T-helper 17 cell (primary cell): ENCODE measurements around the gene TMEM9B. TPM values are rescaled to one million over a fixed set of nuclear protein-coding genes. Genes with fewer than 3 reads are reported as not detected.
"Not testable (repeated sequence)": the region's sequence is repeated elsewhere in the genome, so short reads cannot be mapped to it uniquely, and the experiment has no call there.

Source experiments
- ATAC-seq: fragments of 150-1000 bp; cut with Tn5 transposase; 2 replicates; pipeline ENCODE4 v1.10.0; 2021; ENCODE audit warnings: mild to moderate bottlenecking, moderate library complexity
- DNase-seq, 3 donors: peaks; one replicate each; pipeline versions ENCODE4 v3.0.0 to v3.0.0-alpha.2; 2020 to 2021
- H3K9me3 ChIP-seq: one replicate; pipeline ENCODE4 v1.7.0; 2013; ENCODE audit warnings: low read length, mild to moderate bottlenecking; ENCODE audit not compliant: control insufficient read depth, poor library complexity, severe bottlenecking
- H3K27ac Mint-ChIP-seq: one replicate; pipeline ENCODE4 v1.8.0; 2022; ENCODE audit warnings: mild to moderate bottlenecking, moderate library complexity, mixed read lengths
- H3K27me3 Mint-ChIP-seq: one replicate; pipeline ENCODE4 v1.8.0; 2022; ENCODE audit warnings: mixed read lengths
- H3K36me3 Mint-ChIP-seq: one replicate; pipeline ENCODE4 v1.8.0; 2022; ENCODE audit warnings: low read depth, mixed read lengths
- H3K4me1 Mint-ChIP-seq: one replicate; pipeline ENCODE4 v1.8.0; 2022; ENCODE audit warnings: mild to moderate bottlenecking, mixed read lengths
- H3K4me3 Mint-ChIP-seq: one replicate; pipeline ENCODE4 v1.8.0; 2022; ENCODE audit warnings: mild to moderate bottlenecking, moderate library complexity, mixed read lengths
- total RNA-seq, 4 donors: library from RNA in 2 of 4; stranded (reverse) in 2 of 4; gene quantifications; one replicate each; pipeline ENCODE4 v1.2.3 and lab custom pipeline; 2022 to 2026

The TMEM9B gene
- total RNA-seq (10 to 100 TPM; 28.3 to 30.3 TPM), total RNA-seq (lab: John Stamatoyannopoulos, UW) (28.2 to 55.0 reads per million in 2 donors)

DNA sequence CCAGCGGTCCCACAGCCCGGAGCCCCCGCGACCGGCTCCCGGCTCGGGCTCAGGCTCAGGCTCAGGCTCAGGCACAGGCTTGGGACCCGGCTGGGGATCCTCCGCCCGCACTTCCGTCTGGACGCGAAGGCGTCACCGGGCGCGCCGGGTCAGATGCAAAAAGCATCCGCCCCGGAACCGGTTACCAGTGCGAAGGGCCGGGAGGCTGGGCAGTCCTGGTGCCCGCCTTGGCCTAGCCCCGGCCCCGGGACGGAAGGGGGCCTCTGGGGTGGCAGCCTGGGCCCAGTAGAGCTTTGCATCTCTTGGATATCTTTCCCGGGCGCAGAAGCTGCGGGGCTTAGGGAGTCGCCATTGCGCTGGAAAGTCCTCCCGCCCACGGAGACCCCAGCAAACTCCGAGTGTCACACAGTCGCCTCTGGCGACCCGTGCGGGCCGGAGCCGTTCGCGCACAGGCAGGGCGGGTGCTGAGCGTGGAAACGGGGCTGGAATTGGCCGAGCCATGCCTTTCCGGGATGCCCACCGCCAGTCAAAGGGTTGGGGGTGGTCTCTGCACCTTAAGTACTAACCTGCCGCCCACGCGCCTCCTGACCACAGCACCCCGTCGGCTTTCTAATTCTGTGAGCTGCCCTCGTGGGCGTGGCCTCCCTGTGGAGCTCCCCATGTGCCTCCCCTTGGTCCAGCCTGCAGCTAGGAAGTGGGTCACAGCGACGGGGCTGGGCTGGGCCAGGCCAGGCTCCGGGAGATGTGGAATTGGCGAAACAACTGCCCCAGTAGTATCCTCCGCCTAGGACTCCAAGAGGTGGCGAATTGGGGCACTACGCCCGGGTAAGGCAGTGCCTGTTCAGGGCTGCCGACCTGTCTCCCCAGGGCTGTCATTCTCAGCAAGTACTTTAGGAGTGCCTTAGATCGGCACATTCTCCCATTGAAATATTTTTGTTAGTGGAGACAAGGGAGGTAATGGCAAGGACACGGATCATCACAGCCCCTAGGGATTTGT, at the start of gene TMEM9B:
TMEM9B (minus strand) TSS at position 119 of the 997 bp plus-strand sequence. CDS start 129 bp downstream, outside the sequence.
- ATAC-seq: peak; percentile 85

DNA sequence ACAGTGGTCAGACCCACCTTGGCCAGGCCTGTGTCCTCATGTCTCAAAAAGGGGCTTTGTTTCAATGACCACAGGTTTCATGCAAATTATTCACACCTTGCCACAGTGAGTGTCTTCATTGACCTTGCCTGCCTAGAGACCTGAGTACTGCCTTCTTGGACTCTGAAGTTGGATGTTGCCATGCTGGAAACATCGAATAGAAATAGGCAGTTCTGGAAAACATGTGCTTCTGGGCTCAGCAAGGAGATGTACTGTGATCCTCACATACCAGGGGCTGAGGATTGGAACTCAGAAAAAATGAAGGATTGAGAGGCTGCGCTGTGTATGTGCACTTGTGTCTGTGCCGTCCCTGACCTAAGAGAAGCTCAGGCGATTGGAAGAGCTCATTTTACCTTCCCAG, 49.1 kb upstream of the TMEM9B start:
- Mint-ChIP-seq H3K36me3 (no peaks in the 10 kb centered on the region), H3K27me3 (peaks cover 5% of the 10 kb centered on the region), H3K27ac (no peak overlapping the region), H3K4me3 (no peak overlapping the region), H3K4me1 (peaks cover 20% of the 10 kb centered on the region)
- no peak for DNase-seq
- H3K9me3 ChIP-seq: no peaks in the 10 kb centered on the region
- no peak for ATAC-seq

More for the DNA sequence above, at the start of gene TMEM9B:
- H3K4me1 Mint-ChIP-seq: peaks cover 26% of the 10 kb centered on the region
- peak; percentile 57 to 60 (median 57) for DNase-seq
- no peaks in the 10 kb centered on the region for H3K27me3 Mint-ChIP-seq
- H3K27ac Mint-ChIP-seq: peak within 1 kb of the TSS; percentile 100
- H3K4me3 Mint-ChIP-seq: peak within 1 kb of the TSS; percentile 99
- peaks cover 7% of the 10 kb centered on the region for H3K36me3 Mint-ChIP-seq
- H3K9me3 ChIP-seq: no peaks in the 10 kb centered on the region

DNA sequence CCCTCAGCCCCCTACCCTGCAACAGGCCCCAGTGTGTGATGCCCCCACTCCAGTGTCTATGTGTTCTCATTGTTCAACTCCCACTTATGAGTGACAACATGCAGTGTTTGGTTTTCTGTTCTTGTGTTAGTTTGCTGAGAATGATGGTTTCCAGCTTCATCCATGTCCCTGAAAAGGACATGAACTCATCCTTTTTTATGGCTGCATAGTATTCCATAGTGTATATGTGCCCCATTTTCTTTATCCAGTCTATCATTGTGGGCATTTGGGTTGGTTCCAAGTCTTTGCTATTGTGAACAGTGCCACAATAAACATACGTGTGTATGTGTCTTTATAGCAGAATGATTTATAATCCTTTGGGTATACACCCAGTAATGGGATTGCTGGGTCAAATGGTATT, 45.3 kb upstream of the TMEM9B start:
- H3K9me3 ChIP-seq, DNase-seq, H3K36me3 Mint-ChIP-seq, H3K27me3 Mint-ChIP-seq, ATAC-seq, H3K4me3 Mint-ChIP-seq, H3K27ac Mint-ChIP-seq, H3K4me1 Mint-ChIP-seq: not testable (repeated sequence)

DNA sequence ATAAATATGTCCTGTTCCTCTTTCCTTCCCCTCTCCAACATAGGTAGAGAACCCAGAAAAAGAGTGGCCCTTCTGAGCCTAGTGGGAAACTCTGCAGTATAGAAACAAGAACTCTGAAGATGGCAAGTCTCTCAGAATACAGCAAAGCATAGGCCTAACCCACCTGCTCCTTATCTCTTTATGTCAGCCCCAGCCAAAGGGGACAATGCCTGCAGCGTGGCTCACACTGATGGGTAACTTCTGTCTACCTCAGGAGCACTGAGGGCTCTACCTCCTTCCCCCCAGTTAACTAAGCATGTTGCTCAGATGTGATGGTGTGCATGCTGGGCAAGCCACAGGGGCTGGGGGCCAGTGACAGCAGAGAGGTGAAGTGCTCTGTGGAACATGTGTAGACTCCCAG, 44.4 kb upstream of the TMEM9B start:
- ATAC-seq: no peak
- H3K27me3 Mint-ChIP-seq: peaks cover 5% of the 10 kb centered on the region
- H3K27ac Mint-ChIP-seq: peak overlapping the region; percentile 41
- no peak overlapping the region for H3K4me3 Mint-ChIP-seq
- DNase-seq: no peak
- no peaks in the 10 kb centered on the region for H3K36me3 Mint-ChIP-seq
- H3K9me3 ChIP-seq: no peaks in the 10 kb centered on the region
- H3K4me1 Mint-ChIP-seq: peaks cover 8% of the 10 kb centered on the region

DNA sequence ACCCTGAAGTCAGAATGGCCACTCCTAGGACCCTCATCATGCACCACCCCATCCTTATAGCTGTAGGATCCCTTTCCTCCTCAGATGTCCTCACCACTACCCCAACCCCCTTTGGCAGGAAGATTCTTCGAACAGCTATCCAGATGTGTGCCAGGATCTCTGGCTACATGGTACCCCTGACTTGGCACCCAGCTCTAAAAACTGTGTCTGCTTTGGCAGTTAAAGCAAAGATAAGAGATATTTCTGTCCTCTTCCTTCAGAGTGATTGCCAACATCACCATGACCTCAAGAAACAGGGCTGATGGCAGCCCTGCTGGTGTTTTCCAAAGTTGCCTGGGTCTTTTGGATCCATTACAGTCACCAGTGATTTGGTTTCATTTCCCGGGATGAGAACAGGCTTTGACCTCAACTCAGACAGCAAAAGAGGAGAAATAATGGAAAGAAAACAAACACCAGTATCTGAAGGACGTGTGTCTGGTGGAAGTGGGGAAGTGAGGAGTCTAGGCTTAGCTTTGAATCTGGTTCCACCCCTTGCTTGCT, 43.8 kb upstream of the TMEM9B start:
- no peak overlapping the region for H3K4me3 Mint-ChIP-seq
- peaks cover under 1% of the 10 kb centered on the region for H3K27me3 Mint-ChIP-seq
- peak overlapping the region; percentile 41 for H3K27ac Mint-ChIP-seq
- no peak for ATAC-seq
- peaks cover 12% of the 10 kb centered on the region for H3K4me1 Mint-ChIP-seq
- no peaks in the 10 kb centered on the region for H3K36me3 Mint-ChIP-seq
- no peaks in the 10 kb centered on the region for H3K9me3 ChIP-seq
- DNase-seq: no peak

DNA sequence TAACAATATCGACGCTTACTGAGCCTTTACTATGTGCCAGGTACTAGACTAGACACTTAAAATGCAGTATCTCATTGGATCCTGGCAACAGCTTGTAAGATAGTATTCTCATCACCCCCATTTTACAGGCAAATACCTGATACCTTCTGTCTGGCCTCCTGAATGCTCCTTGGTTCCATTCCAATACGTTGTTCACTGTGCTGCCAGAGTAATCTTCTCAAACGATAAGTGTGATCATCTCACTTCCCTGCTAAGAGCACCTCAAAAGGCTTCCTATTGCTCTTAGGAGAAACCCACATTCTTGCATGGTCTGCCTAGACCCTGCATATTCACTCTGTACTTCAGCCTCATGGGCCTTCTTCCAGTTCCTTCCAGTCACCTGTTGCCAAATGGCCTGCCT, 40.8 kb upstream of the TMEM9B start:
- H3K27me3 Mint-ChIP-seq: peaks cover 11% of the 10 kb centered on the region
- H3K27ac Mint-ChIP-seq: peak overlapping the region; percentile 74

DNA sequence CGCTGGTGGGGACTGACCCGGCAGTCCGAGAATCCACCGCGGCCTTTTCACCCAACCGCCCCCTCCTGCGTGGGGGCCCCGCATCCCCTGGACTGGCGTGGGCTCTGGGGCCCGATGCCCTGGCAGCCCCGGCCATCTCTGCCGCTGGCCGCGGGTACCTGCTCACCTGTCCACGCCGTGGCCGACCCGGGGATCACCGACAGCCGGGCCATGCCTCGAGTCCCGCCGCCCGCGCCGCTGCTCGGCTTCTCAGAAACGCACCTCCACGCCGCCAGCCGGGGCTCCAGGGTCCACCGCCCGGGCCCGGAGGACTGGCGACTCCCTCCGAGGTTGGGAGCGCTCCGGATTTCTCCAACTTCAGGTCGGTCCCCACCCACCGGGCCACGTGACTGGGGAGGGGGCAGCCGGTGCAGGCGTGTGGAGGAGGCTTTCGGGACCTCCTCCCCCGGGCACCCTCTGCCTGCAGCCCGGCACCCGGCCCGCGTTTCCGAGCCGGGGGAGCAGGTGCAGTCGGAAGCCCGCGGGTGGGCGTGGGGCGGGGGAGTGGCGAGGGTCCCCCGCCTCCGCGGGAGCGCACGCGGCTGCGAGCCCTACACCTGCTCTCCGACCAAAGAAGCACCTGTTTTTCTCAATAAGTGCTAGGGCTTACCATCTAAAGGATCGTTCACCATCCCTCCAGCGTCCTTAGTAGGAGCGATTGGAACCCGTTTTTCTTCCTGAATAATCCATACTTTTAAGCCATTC, 40.1 kb upstream of the TMEM9B start:
- Mint-ChIP-seq H3K27me3 (peaks cover 18% of the 10 kb centered on the region), H3K4me3 (peak overlapping the region; percentile 79), H3K4me1 (peaks cover 17% of the 10 kb centered on the region), H3K36me3 (peaks cover 3% of the 10 kb centered on the region), H3K27ac (peak overlapping the region; percentile 74)
- peak; percentile 14 for ATAC-seq
- no peaks in the 10 kb centered on the region for H3K9me3 ChIP-seq
- DNase-seq: peak in 2 of 3 donors; percentile 24 to 39

More for the DNA sequence above, 40.8 kb upstream of the TMEM9B start:
- no peaks in the 10 kb centered on the region for H3K9me3 ChIP-seq
- H3K4me3 Mint-ChIP-seq: peak overlapping the region; percentile 79
- no peaks in the 10 kb centered on the region for H3K36me3 Mint-ChIP-seq
- DNase-seq (no peak), ATAC-seq (no peak)
- H3K4me1 Mint-ChIP-seq: peaks cover 15% of the 10 kb centered on the region

DNA sequence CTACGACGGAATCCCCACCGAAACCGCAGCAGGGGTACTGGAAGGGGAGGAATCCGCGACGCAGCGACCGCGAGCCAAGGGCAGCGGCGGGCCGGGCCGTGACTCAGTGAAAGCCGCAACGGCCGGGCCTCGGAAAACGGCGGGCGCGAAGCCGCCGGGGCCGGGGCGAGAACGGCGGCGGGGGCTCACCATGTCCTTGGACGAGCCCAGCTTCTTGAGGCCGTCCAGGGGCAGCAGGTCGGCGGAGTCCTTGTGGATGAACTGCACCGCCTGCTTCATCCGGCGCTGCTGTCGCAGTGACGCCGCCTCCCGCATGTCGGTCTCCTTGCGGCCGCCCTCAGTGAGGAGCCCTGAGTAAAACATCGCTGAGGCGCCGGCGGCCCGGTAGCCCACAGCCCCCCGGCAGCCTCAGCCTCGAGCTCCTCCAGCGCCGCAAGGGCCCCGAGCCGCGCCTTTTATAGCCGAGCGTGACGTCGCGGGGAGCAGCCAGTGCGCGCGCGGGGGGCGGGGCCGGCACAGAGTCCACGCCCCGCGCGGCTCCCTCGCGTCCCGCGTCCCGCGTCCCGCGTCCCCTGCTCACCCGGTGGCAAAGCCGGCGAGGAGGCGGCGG, 39.4 kb upstream of the TMEM9B start, which contains the start of gene NRIP3:
NRIP3 (minus strand) TSS at position 429 of the 610 bp plus-strand sequence; CDS start at position 363, 66 bp downstream.
- ATAC-seq (peak; percentile 92), DNase-seq (peak; percentile 82 to 83 (median 82))
- H3K27me3 Mint-ChIP-seq: peaks cover 24% of the 10 kb centered on the region
- H3K27ac Mint-ChIP-seq: peak within 1 kb of the TSS; percentile 74
- H3K4me3 Mint-ChIP-seq: peak within 1 kb of the TSS; percentile 90
- peaks cover 6% of the 10 kb centered on the region for H3K36me3 Mint-ChIP-seq
- peaks cover 21% of the 10 kb centered on the region for H3K4me1 Mint-ChIP-seq
- no peaks in the 10 kb centered on the region for H3K9me3 ChIP-seq

DNA sequence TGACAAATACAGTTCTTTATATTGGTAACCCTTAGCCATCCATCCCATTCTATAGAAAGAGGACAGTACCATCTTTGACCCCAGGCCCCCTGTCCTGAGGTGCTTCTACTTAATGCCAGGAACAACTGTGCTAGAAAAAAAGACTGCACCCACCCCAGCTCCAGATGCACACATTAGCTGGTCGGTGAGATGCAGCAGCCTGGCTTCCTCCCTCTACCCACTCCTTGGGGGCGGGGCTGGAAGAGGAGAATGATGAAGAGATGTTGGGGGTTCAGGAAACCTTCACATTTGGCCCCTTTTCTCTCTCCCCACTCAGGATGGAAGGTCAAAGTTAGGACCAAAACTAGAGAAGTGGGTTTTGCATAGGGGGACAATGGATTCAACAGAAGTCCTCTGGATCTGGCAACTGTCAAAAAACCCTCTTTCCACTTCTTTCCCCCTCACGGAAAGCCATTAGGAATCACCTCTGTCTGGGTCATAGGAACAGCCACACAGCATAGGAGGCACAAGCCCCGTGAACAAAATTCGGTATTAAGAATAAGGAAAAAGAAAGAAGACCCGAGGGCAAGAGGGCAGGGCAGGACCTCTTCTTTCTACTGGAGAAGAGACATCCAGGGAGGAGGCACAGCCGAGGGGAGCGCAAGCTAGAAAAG, 38.8 kb upstream of the TMEM9B start:
- H3K4me3 Mint-ChIP-seq: peak overlapping the region; percentile 90

DNA sequence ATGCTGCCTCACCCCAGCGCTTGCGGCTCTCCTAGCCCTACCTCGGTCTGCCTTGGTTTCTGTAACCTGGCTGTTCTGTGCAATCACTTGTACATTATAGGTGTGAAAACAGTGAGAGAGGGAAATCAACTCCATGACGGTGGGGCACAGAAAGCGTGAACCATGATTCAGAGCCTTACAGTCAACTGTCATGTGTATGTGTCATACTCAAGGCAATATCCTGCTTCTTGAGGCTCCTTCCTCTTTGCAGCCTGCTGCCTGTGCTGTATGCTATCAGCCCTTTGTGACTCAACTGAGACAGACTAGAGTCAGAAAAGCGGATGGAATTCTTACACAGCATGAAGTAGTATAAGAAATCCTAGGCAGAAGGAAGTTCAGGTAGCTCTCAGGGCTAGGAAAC, 37.5 kb upstream of the TMEM9B start:
- Mint-ChIP-seq H3K4me3 (no peak overlapping the region), H3K27me3 (peaks cover 29% of the 10 kb centered on the region), H3K4me1 (peaks cover 19% of the 10 kb centered on the region), H3K27ac (no peak overlapping the region), H3K36me3 (peaks cover 6% of the 10 kb centered on the region)
- DNase-seq (no peak), ATAC-seq (peak; percentile 14)
- H3K9me3 ChIP-seq: no peaks in the 10 kb centered on the region

More for the DNA sequence above, 38.8 kb upstream of the TMEM9B start:
- peaks cover 6% of the 10 kb centered on the region for H3K36me3 Mint-ChIP-seq
- peaks cover 28% of the 10 kb centered on the region for H3K27me3 Mint-ChIP-seq
- no peaks in the 10 kb centered on the region for H3K9me3 ChIP-seq
- peaks cover 21% of the 10 kb centered on the region for H3K4me1 Mint-ChIP-seq
- ATAC-seq: no peak
- DNase-seq: no peak
- peak overlapping the region; percentile 61 for H3K27ac Mint-ChIP-seq

DNA sequence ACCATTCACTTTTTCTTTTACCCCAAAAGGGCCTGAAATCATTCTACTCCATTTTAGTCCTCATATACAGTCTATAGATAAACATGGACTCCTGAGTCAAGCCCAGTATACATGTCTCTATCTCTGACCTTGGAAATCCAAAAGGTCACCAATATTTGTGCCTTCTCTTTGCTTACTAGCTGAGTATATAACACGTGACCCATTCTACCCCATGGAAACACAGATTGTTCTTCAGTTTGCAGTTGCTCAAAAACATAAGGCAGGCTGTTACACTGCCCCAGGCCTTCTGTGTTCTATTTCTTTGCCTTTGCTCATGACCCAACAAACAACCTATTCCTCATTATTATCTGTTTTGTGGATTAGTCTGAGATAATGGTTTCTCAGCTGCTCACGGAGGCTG, 33.8 kb upstream of the TMEM9B start:
- H3K4me1 Mint-ChIP-seq: peaks cover 9% of the 10 kb centered on the region
- no peaks in the 10 kb centered on the region for H3K9me3 ChIP-seq
- H3K36me3 Mint-ChIP-seq: peaks cover 6% of the 10 kb centered on the region
- H3K4me3 Mint-ChIP-seq: no peak overlapping the region
- no peak overlapping the region for H3K27ac Mint-ChIP-seq
- no peak for DNase-seq
- H3K27me3 Mint-ChIP-seq: peaks cover 29% of the 10 kb centered on the region
- no peak for ATAC-seq

DNA sequence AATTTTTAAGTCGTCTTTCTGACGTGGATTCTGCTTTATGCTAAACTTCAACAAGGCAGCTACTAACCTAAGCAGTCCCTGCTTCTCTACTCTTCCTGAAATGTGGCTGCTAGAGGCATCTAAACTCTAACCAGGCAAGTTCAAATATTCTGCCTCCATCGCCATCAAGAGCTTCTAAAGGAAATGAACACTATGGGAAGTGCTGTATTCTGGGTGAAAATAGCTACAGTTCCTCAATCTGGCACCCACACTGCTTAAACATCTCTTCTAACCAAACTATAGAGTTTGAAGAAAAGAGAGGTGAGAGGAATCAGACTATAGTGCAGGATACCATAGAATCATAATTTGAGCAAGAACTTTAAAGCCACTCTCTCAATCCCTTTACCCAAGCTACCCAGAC, 33.2 kb upstream of the TMEM9B start:
- no peak for DNase-seq
- H3K36me3 Mint-ChIP-seq: peaks cover 6% of the 10 kb centered on the region
- no peak for ATAC-seq
- H3K27me3 Mint-ChIP-seq: peaks cover 31% of the 10 kb centered on the region
- no peak overlapping the region for H3K27ac Mint-ChIP-seq
- H3K9me3 ChIP-seq: no peaks in the 10 kb centered on the region
- peaks cover 9% of the 10 kb centered on the region for H3K4me1 Mint-ChIP-seq
- H3K4me3 Mint-ChIP-seq: no peak overlapping the region
